OCI-LY7 (cell line): ENCODE data around the gene SLC4A4.

Source experiments
- CTCF ChIP-seq: fragments of 200-600 bp; sonication (generic); conservative IDR thresholded peaks from 2 replicates; pipeline ENCODE4 v1.5.1; 2014; ENCODE audit warnings: mild to moderate bottlenecking, antibody characterized with exemption, low read length, moderate library complexity, mixed read lengths
- EZH2phosphoT487 ChIP-seq: fragments of 200-600 bp; sonication (generic); IDR thresholded peaks from 2 replicates; pipeline ENCODE4 v1.6.1; 2018; ENCODE audit warnings: low read depth, borderline replicate concordance, mild to moderate bottlenecking, mixed run types, antibody characterized with exemption, low read length, moderate library complexity, mixed read lengths

GRCh38 chr4:71367546-71367945 is 28.7 kb downstream of the SLC4A4 start:
- TF ChIP-seq EZH2phosphoT487 (no peak), CTCF (no peak)
